HG02798 (cell line): Measurements from ENCODE around the gene SAFB2.

Source experiments
- ATAC-seq: cut with Tn5 transposase; IDR thresholded peaks from one replicate; pipeline ENCODE4 v1.9.1; 2021; ENCODE audit warnings: mild to moderate bottlenecking; ENCODE audit not compliant: unreplicated experiment, poor library complexity

Gene SAFB2

GRCh38 chr19:5557691-5558090 lies 64.9 kb downstream of the SAFB2 start:
- ATAC-seq: no peak

- no peak for ATAC-seq
These were observed 67.7 kb downstream of the SAFB2 start for GRCh38 chr19:5554828-5555227.

- no peak for ATAC-seq
These were observed 68.7 kb downstream of the SAFB2 start for GRCh38 chr19:5553892-5554291.

GRCh38 chr19:5547881-5548280 lies 74.7 kb downstream of the SAFB2 start:
- ATAC-seq: no peak

GRCh38 chr19:5545984-5546383 lies 76.6 kb downstream of the SAFB2 start:
- ATAC-seq: no peak

GRCh38 chr19:5545051-5545450 lies 77.5 kb downstream of the SAFB2 start:
- no peak for ATAC-seq

GRCh38 chr19:5542665-5543064 lies 79.9 kb downstream of the SAFB2 start:
- ATAC-seq: no peak

GRCh38 chr19:5541456-5541855 lies 81.1 kb downstream of the SAFB2 start:
- no peak for ATAC-seq

GRCh38 chr19:5540208-5540607 lies 82.4 kb downstream of the SAFB2 start:
- ATAC-seq: no peak

- no peak for ATAC-seq
These were observed 84.7 kb downstream of the SAFB2 start for GRCh38 chr19:5537870-5538269.
